T-helper 1 cell treated with Interleukin-12 subunit alpha and Interleukin-12 subunit beta and Interleukin-4 antibody, amounts not matched to agents 30 ng/mL and 1 ng/mL, for 36 hours (primary cell): ENCODE measurements around the gene NPDC1. TPM values are rescaled to one million over a fixed set of nuclear protein-coding genes. Genes with fewer than 3 reads are reported as not detected.
"Not testable (repeated sequence)": the region's sequence is repeated elsewhere in the genome, so short reads cannot be mapped to it uniquely, and the experiment has no call there.

Experiments
- intact Hi-C: fragments of 100-400 bp; cut with micrococcal nuclease; formaldehyde crosslinking; loops from one replicate; pipeline ENCODE4 v1.15.1; 2024
- total RNA-seq: library from RNA; stranded (reverse); gene quantifications from 2 replicates; pipeline ENCODE4 v1.2.3, GENCODE V29; 2022

The NPDC1 gene
- total RNA-seq, 1 donor from 2014 or later = 57.3 TPM

GRCh38 chr9:137062798-137063197 is 16.8 kb upstream of the NPDC1 start:
- intact Hi-C loops = not testable (repeated sequence)

- intact Hi-C loops = no loop called here
These were observed 16.4 kb upstream of the NPDC1 start for GRCh38 chr9:137062384-137062783.

DNA sequence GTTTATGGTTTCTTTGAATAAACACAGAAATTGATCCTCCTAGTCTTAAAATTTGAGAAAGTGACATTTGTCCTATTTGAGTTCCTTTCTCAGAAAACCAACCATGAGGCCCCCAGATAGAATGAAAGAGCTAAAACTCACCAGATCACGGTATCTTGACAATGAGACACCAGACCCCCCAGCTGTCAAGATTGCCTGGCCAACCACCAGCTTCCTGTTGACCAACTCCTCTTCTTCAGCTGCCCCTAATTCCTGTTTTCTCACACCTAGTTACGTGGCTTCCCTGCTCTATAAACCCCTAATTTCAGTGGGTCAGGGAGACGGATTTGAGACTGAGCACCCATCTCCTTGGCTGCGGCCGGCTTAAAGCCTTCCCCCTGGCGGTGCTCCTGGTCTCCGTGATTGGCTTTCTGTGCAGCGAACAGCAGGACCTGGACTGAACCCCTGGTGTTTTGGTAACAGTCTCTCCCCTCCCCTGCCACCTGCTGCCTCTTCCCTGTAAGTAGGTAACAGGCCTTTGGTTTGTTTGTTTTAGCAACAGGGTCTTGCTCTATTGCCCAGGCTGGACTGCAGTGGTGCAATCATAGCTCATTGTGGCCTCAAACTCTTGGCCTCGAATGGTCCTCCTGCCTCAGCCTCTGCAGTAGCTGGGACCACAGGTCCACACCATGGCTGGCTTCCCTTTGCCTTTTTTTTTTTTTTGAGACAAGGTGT is 12.7 kb upstream of the NPDC1 start:
- intact Hi-C loops = no loop called here

- intact Hi-C loops = no loop called here
These were observed 11.6 kb upstream of the NPDC1 start for GRCh38 chr9:137057545-137057944.

- intact Hi-C loops = no loop called here
These were observed 10.9 kb upstream of the NPDC1 start for GRCh38 chr9:137056739-137057415.

GRCh38 chr9:137055385-137056364 is 9.7 kb upstream of the NPDC1 start:
- intact Hi-C loops = no loop called here

GRCh38 chr9:137054932-137055384 is 9.0 kb upstream of the NPDC1 start:
- intact Hi-C loops = no loop called here

- intact Hi-C loops = no loop called here
These were observed 8.3 kb upstream of the NPDC1 start, which contains the start of gene ENTPD2 for GRCh38 chr9:137053944-137054931. Gene ENTPD2 (minus strand): TSS chr9:137054061. CDS start chr9:137053997, 64 bp downstream.

- intact Hi-C loops = no loop called here
These were observed 7.3 kb upstream of the NPDC1 start for GRCh38 chr9:137052998-137053943.

DNA sequence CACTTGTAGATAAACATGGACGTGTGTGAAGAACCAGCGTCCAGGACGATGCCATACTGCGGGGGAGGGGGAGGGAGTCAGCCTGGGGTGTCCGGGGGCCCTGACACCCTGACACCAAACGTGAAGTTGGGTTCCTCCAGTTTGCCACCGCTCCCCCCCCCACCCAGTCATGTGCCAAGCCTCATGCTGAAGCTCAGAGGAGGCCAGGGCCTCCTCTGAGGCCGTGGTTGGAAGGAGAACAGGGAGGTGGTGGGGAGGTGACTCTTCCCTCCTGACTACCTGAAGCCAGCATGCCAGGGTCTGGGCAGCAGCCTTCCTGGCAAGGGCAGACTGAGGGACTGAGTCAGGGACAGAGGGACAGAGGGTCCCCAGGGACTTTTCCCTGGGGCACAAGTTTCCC is 6.3 kb upstream of the NPDC1 start:
- intact Hi-C loops = no loop called here

DNA sequence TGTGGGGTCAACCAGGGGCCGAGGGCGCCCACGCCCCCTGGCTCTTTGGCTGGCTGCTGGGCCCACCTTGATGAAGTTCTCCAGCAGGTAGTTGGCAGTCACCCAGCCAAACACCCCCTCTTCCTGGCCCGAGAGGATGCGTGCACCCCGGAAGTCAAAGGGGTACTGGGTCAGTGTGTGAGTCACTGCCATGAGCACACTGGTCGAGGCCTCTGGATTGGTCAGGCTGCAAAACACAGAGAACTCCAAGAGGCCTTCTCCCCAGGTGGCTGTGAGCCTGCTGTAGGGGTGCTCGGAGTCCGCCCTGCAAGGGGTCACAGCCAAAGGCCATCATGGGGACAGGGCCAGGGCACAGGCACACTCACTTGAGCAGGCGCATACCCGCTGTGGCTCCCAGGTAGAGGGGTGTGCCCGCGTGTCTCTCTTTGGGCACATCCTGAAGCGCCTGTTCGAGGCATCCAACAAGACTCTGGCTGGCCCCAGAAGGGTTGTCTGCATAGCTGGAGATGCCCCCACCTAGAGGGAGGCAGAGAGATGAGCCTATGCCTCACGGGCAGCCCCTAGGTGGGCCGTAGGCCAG is 5.3 kb upstream of the NPDC1 start:
- intact Hi-C loops = no loop called here

- intact Hi-C loops = no loop called here
These were observed 4.6 kb upstream of the NPDC1 start for GRCh38 chr9:137050570-137050969.

- intact Hi-C loops = loop anchor here (5.0 kb wide), 1 partner anchor 202 kb away; the partner anchor contains the start of gene PHPT1
These were observed 3.8 kb upstream of the NPDC1 start for GRCh38 chr9:137049544-137050449.

- intact Hi-C loops = loop anchor here (5.0 kb wide), 1 partner anchor 202 kb away; the partner anchor contains the start of gene PHPT1
These were observed 2.9 kb upstream of the NPDC1 start for GRCh38 chr9:137048655-137049543.

- intact Hi-C loops = loop anchor here (1.0 to 5.0 kb wide), 4 partner anchors 10 to 198 kb away; partner anchors contain the start of genes PHPT1 and RNF224
These were observed 486 bp downstream of the NPDC1 start for GRCh38 chr9:137045294-137046087.
